ENCODE results near the gene MUC20. TPM values are rescaled to one million over a fixed set of nuclear protein-coding genes. Genes with fewer than 3 reads are reported as not detected.
A peak's percentile ranks its signal among the peaks of the same experiment; 100 is the strongest.
"Not testable (repeated sequence)": the region's sequence is repeated elsewhere in the genome, so short reads cannot be mapped to it uniquely, and the experiment has no call there.

Gene MUC20
- total RNA-seq, 1 experiment from 2014 or later: not detected

DNA sequence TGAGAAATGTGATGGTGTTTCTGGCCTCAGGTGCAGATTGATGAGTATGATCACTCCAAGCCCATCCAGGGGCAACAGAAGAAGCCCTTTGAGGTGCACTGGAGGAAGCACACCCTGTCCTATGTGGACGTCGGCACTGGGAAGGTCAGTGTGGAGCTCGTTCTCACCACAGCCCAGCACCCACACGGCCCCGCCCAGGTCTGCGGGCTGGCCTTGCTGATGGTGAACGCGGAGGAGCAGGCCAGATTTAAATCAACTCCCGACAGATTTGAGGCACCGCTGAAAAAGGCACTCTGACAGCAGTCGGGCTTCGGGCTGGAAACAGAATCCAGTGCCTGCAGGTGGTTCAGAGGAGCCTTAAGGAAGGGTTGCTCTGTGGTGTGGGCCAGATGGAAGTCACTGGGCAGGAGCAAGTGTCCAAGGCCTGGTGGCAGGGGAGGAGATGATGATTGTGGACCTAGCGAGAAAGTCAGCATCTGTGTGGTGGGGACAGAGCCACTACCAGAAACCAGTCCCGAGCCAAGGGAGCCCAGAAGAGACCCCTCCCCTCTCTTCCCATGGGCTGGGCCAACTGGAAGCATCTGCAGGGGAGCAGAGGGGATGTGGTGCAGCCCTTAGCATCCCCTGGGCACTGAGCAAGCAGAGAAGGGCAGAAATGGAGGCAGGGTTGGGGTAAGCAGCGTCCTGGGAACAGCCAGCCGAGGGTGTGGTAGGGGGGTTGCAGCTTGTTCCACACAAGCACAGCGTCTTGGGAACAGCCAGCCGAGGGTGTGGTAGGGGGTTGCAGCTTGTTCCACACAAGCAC is 36.9 kb upstream of the MUC20 start:
- BruUV-seq (replicated peaks); H3K4me3 ChIP-seq (ENCODE audit: low read depth in 2 of 2, low read length in 2 of 2); H3K4me1 ChIP-seq (ENCODE audit: control insufficient read depth, insufficient read depth, low read length); intact Hi-C loops (cut with micrococcal nuclease; ENCODE audit: unreplicated experiment); POLR2A ChIA-PET; DNase-seq (ENCODE audit: low read depth, low spot score); H3K27me3 ChIP-seq (ENCODE audit: control insufficient read depth, insufficient read depth, low read length); H3K27ac ChIP-seq (ENCODE audit: low read length); H3K36me3 ChIP-seq (ENCODE audit: control insufficient read depth, insufficient read depth, low read length); in situ Hi-C loops (cut with HindIII; ENCODE audit: low pct_unique_long_range_greater_than_20kb, low sequenced_read_pairs); CTCF ChIA-PET; H3K9me3 ChIP-seq (ENCODE audit: control insufficient read depth, insufficient read depth, low read depth, low read length): not testable (repeated sequence)
- ATAC-seq: peak; percentile 48; the same call in 1 of the 2 replicates

- H3K36me3 ChIP-seq (ENCODE audit: control insufficient read depth, insufficient read depth, low read length); in situ Hi-C loops (cut with HindIII; ENCODE audit: low pct_unique_long_range_greater_than_20kb, low sequenced_read_pairs); POLR2A ChIA-PET; H3K4me1 ChIP-seq (ENCODE audit: control insufficient read depth, insufficient read depth, low read length); DNase-seq (ENCODE audit: low read depth, low spot score); ATAC-seq; H3K9me3 ChIP-seq (ENCODE audit: control insufficient read depth, insufficient read depth, low read depth, low read length); CTCF ChIA-PET; H3K27ac ChIP-seq (ENCODE audit: low read length); H3K27me3 ChIP-seq (ENCODE audit: control insufficient read depth, insufficient read depth, low read length); intact Hi-C loops (cut with micrococcal nuclease; ENCODE audit: unreplicated experiment); H3K4me3 ChIP-seq (ENCODE audit: low read depth in 2 of 2, low read length in 2 of 2): not testable (repeated sequence)
- TSS peak; percentile 18 for BruUV-seq (replicated peaks)
These were observed 36.1 kb upstream of the MUC20 start for GRCh38 chr3:195684527-195685257.

DNA sequence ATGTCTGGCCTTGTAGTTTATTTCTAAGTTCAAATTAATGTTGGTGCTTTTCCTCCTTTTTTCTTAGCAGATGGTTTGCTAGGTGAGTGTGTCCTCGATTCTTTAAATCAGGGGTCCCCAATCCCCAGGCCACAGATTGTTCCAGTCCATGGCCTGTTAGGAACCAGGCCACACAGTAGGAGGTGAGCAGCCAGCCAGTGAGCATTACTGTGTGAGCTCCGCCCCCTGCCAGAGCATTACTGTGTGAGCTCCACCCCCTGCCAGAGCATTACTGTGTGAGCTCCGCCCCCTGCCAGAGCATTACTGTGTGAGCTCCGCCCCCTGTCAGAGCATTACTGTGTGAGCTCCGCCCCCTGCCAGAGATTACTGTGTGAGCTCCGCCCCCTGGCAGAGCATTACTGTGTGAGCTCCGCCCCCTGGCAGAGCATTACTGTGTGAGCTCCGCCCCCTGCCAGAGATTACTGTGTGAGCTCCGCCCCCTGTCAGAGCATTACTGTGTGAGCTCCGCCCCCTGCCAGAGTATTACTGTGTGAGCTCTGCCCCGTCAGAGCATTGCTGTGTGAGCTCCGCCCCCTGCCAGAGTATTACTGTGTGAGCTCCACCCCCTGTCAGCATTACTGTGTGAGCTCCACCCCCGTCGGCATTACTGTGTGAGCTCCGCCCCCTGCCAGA is 34.1 kb upstream of the MUC20 start:
- BruUV-seq (replicated peaks); H3K27ac ChIP-seq (ENCODE audit: low read length); intact Hi-C loops (cut with micrococcal nuclease; ENCODE audit: unreplicated experiment); H3K27me3 ChIP-seq (ENCODE audit: control insufficient read depth, insufficient read depth, low read length); CTCF ChIA-PET; H3K9me3 ChIP-seq (ENCODE audit: control insufficient read depth, insufficient read depth, low read depth, low read length); in situ Hi-C loops (cut with HindIII; ENCODE audit: low pct_unique_long_range_greater_than_20kb, low sequenced_read_pairs); H3K4me1 ChIP-seq (ENCODE audit: control insufficient read depth, insufficient read depth, low read length); H3K36me3 ChIP-seq (ENCODE audit: control insufficient read depth, insufficient read depth, low read length); DNase-seq (ENCODE audit: low read depth, low spot score); ATAC-seq; H3K4me3 ChIP-seq (ENCODE audit: low read depth in 2 of 2, low read length in 2 of 2): not testable (repeated sequence)
- POLR2A ChIA-PET: interaction anchor here (0.6 kb wide), 3 partner anchors 15 to 262 kb away, joined by 4 to 9 read pairs (median 6); no protein-coding TSS in a partner anchor

DNA sequence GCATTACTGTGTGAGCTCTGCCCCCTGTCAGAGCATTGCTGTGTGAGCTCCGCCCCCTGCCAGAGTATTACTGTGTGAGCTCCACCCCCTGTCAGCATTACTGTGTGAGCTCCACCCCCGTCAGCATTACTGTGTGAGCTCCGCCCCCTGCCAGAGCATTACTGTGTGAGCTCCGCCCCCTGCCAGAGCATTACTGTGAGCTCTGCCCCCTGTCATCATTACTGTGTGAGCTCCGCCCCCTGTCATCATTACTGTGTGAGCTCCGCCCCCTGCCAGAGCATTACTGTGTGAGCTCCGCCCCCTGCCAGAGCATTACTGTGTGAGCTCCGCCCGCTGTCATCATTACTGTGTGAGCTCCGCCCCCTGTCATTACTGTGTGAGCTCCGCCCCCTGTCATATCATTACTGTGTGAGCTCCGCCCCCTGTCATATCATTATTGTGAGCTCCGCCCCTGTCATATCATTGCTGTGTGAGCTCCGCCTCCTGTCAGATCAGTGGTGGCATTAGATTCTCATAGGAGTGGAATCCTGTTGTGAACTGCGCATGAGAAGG is 33.5 kb upstream of the MUC20 start:
- intact Hi-C loops (cut with micrococcal nuclease; ENCODE audit: unreplicated experiment); in situ Hi-C loops (cut with HindIII; ENCODE audit: low pct_unique_long_range_greater_than_20kb, low sequenced_read_pairs); ATAC-seq: not testable (repeated sequence)

DNA sequence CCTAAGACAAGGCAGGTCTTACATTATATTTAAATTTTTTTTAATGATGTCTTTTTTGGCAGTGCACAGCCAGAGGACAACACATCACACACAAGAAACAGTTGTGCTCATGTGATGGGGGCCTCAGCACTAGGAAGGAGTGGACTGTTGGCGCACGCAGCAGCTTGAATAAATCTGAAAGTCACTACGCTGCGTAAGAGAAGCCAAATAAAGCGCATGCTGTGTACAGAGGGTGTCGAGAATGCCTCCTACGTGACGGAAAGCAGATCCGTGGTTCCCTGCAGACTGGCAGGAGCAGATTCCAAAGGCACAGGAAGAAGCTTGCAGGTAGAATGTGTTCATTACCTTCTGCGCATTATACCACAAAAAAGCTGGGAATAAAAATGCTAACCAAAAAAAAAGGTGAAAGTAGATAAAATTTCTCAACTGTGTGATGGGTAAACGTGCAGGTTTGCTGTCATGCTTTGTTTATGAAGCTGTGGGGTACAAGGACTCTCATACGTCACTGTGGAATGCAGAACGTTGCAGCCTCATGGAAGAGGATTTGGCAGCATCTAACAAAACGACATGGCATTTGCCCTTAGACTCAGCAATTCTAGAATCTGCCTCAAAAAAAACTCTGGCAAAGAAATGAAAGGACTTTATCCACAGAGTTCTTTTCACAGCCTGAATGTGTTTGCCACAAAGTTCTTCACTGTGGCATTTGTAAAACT is 32.2 kb upstream of the MUC20 start:
- H3K27ac ChIP-seq (ENCODE audit: low read length); CTCF ChIA-PET; DNase-seq (ENCODE audit: low read depth, low spot score); H3K27me3 ChIP-seq (ENCODE audit: control insufficient read depth, insufficient read depth, low read length); ATAC-seq; POLR2A ChIA-PET; H3K36me3 ChIP-seq (ENCODE audit: control insufficient read depth, insufficient read depth, low read length); H3K4me3 ChIP-seq (ENCODE audit: low read depth in 2 of 2, low read length in 2 of 2); BruUV-seq (replicated peaks); intact Hi-C loops (cut with micrococcal nuclease; ENCODE audit: unreplicated experiment); H3K9me3 ChIP-seq (ENCODE audit: control insufficient read depth, insufficient read depth, low read depth, low read length); H3K4me1 ChIP-seq (ENCODE audit: control insufficient read depth, insufficient read depth, low read length); in situ Hi-C loops (cut with HindIII; ENCODE audit: low pct_unique_long_range_greater_than_20kb, low sequenced_read_pairs): not testable (repeated sequence)

More for the DNA sequence above, 33.5 kb upstream of the MUC20 start:
- POLR2A ChIA-PET; DNase-seq (ENCODE audit: low read depth, low spot score); H3K27ac ChIP-seq (ENCODE audit: low read length); H3K4me1 ChIP-seq (ENCODE audit: control insufficient read depth, insufficient read depth, low read length); H3K4me3 ChIP-seq (ENCODE audit: low read depth in 2 of 2, low read length in 2 of 2); H3K36me3 ChIP-seq (ENCODE audit: control insufficient read depth, insufficient read depth, low read length); BruUV-seq (replicated peaks); H3K27me3 ChIP-seq (ENCODE audit: control insufficient read depth, insufficient read depth, low read length); H3K9me3 ChIP-seq (ENCODE audit: control insufficient read depth, insufficient read depth, low read depth, low read length): not testable (repeated sequence)
- CTCF ChIA-PET: interaction anchor here (0.8 kb wide), 1 partner anchor 55 kb away, joined by 8 read pairs; no protein-coding TSS in a partner anchor

DNA sequence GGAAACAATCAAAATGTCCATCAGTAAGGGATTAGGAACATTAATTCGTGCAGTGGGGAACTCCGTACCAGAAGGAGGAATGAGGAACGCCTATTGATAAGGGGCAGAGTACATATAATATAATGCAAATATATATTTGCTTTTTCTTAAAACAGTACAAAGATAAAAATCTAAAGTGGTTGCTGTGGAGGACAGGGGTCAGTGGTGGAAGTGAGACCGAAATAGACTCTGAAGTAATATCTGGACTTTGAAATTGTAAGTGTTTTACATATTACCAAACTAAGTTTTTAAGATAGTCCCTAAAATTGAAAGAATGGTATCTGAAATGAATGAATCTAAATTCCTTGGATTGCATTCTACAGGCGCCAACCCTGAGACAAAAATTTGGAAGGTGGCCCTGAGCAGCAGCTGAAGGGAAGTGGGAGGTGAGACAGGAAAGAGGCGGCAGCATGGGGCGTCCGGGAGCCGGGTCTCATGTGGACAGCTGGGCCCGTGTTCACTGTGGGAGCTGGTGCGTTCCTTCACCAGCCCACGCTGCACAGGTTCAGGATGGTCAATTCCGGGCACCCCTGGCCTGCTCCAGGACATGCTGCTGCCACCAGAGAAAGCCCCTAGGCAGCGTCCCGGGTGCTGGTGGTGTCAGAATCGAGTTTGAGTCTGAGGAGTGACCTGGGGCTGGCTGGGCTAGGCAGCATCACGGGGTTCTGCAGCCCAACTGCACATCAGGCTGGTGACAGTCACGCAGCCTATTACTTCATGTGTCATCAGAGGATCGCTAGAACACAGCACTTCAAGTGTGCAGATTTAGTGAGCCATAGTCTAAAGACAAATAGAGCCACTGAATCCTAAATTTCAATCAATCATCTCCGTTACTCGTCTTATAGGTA is 31.4 kb upstream of the MUC20 start:
- H3K27me3 ChIP-seq (ENCODE audit: control insufficient read depth, insufficient read depth, low read length); H3K9me3 ChIP-seq (ENCODE audit: control insufficient read depth, insufficient read depth, low read depth, low read length); CTCF ChIA-PET; H3K36me3 ChIP-seq (ENCODE audit: control insufficient read depth, insufficient read depth, low read length); intact Hi-C loops (cut with micrococcal nuclease; ENCODE audit: unreplicated experiment); H3K4me1 ChIP-seq (ENCODE audit: control insufficient read depth, insufficient read depth, low read length); H3K4me3 ChIP-seq (ENCODE audit: low read depth in 2 of 2, low read length in 2 of 2); ATAC-seq; H3K27ac ChIP-seq (ENCODE audit: low read length); BruUV-seq (replicated peaks); in situ Hi-C loops (cut with HindIII; ENCODE audit: low pct_unique_long_range_greater_than_20kb, low sequenced_read_pairs); POLR2A ChIA-PET; DNase-seq (ENCODE audit: low read depth, low spot score): not testable (repeated sequence)
